RWPE2 (cell line): ENCODE data around the gene SHISA9.

Experiments used
- ATAC-seq: fragments of 200-7000 bp; cut with Tn5 transposase; 3 replicates; pipeline ENCODE4 v1.9.1; 2021; ENCODE audit warnings: low read depth
- DNase-seq: peaks from one replicate; pipeline ENCODE4 v3.0.0-alpha.2; 2020; ENCODE audit warnings: low spot score
- H3K27ac ChIP-seq: fragments of 450-650 bp; 2 replicates; pipeline ENCODE4 v1.5.1; 2017; ENCODE audit warnings: mild to moderate bottlenecking; ENCODE audit not compliant: poor library complexity, severe bottlenecking
- H3K27me3 ChIP-seq: fragments of 250-450 bp; sonication (Bioruptor Pico); 2 replicates; pipeline ENCODE4 v1.5.1; 2021; ENCODE audit warnings: mild to moderate bottlenecking, moderate library complexity; ENCODE audit not compliant: insufficient read depth, poor library complexity, severe bottlenecking
- H3K36me3 ChIP-seq: fragments of 250-450 bp; sonication (Bioruptor Pico); 2 replicates; pipeline ENCODE4 v1.5.1; 2020; ENCODE audit warnings: low read depth, mild to moderate bottlenecking, moderate library complexity
- H3K4me1 ChIP-seq: fragments of 250-450 bp; sonication (Bioruptor Pico); 2 replicates; pipeline ENCODE4 v1.5.1; 2021; ENCODE audit warnings: mild to moderate bottlenecking, moderate library complexity; ENCODE audit not compliant: insufficient read depth, poor library complexity, severe bottlenecking
- H3K4me3 ChIP-seq: fragments of 250-450 bp; sonication (Bioruptor Pico); 2 replicates; pipeline ENCODE4 v1.5.1; 2021; ENCODE audit warnings: mild to moderate bottlenecking, moderate library complexity; ENCODE audit not compliant: severe bottlenecking
- H3K9me3 ChIP-seq: fragments of 250-450 bp; sonication (Bioruptor Pico); 2 replicates; pipeline ENCODE4 v1.5.1; 2021; ENCODE audit warnings: mild to moderate bottlenecking, moderate library complexity; ENCODE audit not compliant: severe bottlenecking
- TF ChIP-seq, protein P1 (sequence below): fragments of 450-650 bp; IDR thresholded peaks from one replicate; pipeline ENCODE4 v1.5.1; 2017; ENCODE audit warnings: mild to moderate bottlenecking, moderate library complexity; ENCODE audit not compliant: poor library complexity, severe bottlenecking

SHISA9 gene

DNA sequence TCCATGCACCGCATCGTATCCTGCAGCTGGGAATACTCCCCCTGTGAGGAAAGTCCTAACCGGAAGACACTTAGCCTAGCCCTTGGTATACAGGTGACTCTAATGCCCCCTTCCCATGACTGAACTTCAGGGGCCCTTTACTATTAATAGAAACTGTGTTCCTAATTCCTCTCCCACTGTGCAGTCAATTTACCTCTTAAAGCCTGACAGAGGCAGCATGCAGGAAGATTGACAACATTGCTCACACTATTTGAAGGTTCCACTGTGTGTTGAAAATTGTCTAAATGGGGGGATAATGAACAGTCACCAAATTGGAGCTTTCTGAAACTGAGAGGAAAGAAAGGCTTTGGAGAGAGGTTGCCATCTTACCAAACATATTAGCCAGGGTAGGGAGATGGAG lies 222.6 kb downstream of the SHISA9 start:
- no peak for DNase-seq
- TF ChIP-seq, protein P1, sequence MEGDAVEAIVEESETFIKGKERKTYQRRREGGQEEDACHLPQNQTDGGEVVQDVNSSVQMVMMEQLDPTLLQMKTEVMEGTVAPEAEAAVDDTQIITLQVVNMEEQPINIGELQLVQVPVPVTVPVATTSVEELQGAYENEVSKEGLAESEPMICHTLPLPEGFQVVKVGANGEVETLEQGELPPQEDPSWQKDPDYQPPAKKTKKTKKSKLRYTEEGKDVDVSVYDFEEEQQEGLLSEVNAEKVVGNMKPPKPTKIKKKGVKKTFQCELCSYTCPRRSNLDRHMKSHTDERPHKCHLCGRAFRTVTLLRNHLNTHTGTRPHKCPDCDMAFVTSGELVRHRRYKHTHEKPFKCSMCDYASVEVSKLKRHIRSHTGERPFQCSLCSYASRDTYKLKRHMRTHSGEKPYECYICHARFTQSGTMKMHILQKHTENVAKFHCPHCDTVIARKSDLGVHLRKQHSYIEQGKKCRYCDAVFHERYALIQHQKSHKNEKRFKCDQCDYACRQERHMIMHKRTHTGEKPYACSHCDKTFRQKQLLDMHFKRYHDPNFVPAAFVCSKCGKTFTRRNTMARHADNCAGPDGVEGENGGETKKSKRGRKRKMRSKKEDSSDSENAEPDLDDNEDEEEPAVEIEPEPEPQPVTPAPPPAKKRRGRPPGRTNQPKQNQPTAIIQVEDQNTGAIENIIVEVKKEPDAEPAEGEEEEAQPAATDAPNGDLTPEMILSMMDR = no peak
- H3K9me3 ChIP-seq = no peaks in the 10 kb centered on the region
- H3K27ac ChIP-seq = no peak overlapping the region
- H3K4me1 ChIP-seq = no peaks in the 10 kb centered on the region
- H3K36me3 ChIP-seq = no peaks in the 10 kb centered on the region
- no peak overlapping the region for H3K4me3 ChIP-seq
- H3K27me3 ChIP-seq = no peaks in the 10 kb centered on the region
- no peak for ATAC-seq

DNA sequence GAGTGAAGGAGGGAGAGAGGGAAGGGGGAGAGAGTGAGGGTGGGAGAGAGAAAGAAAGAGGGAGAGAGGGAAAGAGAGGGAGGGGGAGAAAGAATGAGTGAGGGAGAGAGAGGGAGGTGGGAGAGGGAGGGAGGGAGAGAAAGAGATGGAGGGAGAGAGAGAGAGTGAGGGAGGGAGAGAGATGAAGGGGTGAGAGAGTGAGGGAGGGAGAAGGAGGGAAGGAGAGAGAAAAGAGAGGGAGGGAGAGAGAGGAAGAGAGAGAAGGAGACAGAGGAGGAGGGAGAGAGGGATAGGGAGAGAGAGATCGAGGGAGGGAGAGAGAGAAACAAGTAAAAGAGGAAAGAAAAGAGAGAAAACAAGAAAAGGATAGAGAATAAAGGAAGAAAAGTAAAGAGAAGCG lies 225.7 kb downstream of the SHISA9 start:
- TF ChIP-seq, protein P1 = no peak
- Histone ChIP-seq H3K36me3 (no peaks in the 10 kb centered on the region), H3K27me3 (no peaks in the 10 kb centered on the region), H3K4me3 (no peak overlapping the region), H3K9me3 (no peaks in the 10 kb centered on the region), H3K4me1 (no peaks in the 10 kb centered on the region), H3K27ac (no peak overlapping the region)
- ATAC-seq (no peak), DNase-seq (no peak)

DNA sequence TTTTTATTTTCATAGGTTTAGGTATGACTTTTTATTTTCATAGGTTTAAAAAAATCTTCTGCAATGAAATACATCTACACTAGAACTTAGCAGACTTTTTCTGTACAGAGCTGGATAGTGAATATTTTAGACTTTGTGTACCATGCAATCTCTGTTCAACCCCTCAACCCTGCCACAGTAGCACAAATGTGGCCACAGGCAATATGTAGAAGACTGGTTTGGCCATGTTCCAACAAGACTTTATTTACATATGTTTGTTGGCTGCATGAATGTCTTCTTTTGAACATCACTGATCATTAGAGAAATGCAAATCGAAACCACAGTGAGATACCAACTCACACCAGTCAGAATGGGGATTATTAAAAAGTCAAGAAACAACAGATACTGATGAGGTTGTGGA lies 229.2 kb downstream of the SHISA9 start:
- TF ChIP-seq, protein P1 = no peak
- Histone ChIP-seq H3K4me1 (no peaks in the 10 kb centered on the region), H3K27me3 (no peaks in the 10 kb centered on the region), H3K36me3 (no peaks in the 10 kb centered on the region), H3K9me3 (no peaks in the 10 kb centered on the region), H3K4me3 (no peak overlapping the region), H3K27ac (no peak overlapping the region)
- no peak for ATAC-seq
- no peak for DNase-seq

DNA sequence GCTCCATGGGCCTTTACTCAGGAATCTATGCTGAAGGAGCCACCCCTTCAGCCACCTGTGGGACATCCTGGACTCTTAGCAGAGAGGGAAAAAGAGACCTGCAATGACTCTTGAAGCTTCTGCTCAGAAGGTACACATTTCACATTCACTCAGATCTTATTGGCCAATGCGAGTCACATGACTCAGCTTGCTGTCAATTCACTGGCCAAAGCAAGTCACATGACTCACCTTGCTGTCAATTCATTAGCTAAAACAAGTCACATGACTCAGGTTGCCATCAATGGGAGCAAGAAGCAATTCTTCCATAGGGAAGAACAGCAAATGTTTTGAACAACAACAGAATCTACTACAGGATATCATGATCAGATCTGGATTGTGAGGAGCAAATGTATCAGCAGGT lies 233.4 kb downstream of the SHISA9 start:
- TF ChIP-seq, protein P1 = no peak
- Histone ChIP-seq H3K27ac (no peak overlapping the region), H3K4me1 (peaks cover 3% of the 10 kb centered on the region), H3K36me3 (no peaks in the 10 kb centered on the region), H3K9me3 (no peaks in the 10 kb centered on the region), H3K4me3 (no peak overlapping the region), H3K27me3 (no peaks in the 10 kb centered on the region)
- DNase-seq (no peak), ATAC-seq (no peak)

DNA sequence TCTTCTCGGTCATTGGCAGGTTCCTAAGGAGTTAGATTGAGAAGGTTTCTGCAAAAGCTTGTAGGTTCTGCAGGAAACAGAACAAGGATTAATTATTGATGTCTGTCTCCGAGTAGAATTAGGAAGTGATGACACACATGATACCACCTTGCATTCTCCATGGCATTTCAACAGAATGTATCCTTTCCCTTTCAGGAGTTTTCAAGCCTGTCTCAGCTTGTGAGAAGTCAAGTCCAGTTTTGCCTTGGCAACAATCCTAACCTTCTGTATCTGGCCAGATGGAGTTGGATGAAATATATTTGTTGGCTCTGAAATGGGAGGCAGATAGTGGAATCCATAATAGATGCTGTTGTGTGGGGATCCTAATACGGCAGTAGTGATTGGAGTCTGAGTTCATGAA lies 235.5 kb downstream of the SHISA9 start:
- TF ChIP-seq, protein P1 = no peak
- Histone ChIP-seq H3K4me1 (peaks cover 3% of the 10 kb centered on the region), H3K9me3 (no peaks in the 10 kb centered on the region), H3K27me3 (no peaks in the 10 kb centered on the region), H3K4me3 (no peak overlapping the region), H3K36me3 (no peaks in the 10 kb centered on the region), H3K27ac (peak overlapping the region; percentile 36)
- DNase-seq (no peak), ATAC-seq (peak; percentile 42; the same call in 2 of the 3 replicates)
